Activated T-helper 1 cell treated with anti-CD3 and anti-CD28 coated beads, Interleukin-12 subunit alpha, Interleukin-12 subunit beta, Interleukin-2, Interleukin-4 antibody, amounts not matched to agents 30 ng/mL and 10 ng/mL and 1 ng/mL, durations not matched to agents 14 hours and 24 hours and 36 hours (primary cell): ENCODE data around the gene CDK3. TPM values are rescaled to one million over a fixed set of nuclear protein-coding genes. Genes with fewer than 3 reads are reported as not detected.

Source experiments
- DNase-seq: peaks from one replicate; pipeline ENCODE4 v3.0.0; 2021; ENCODE audit warnings: low spot score
- H3K27ac Mint-ChIP-seq: one replicate; pipeline ENCODE4 v1.8.0; 2021; ENCODE audit warnings: mild to moderate bottlenecking, mixed read lengths
- H3K27me3 Mint-ChIP-seq: one replicate; pipeline ENCODE4 v1.8.0; 2022; ENCODE audit warnings: mild to moderate bottlenecking, moderate library complexity, mixed read lengths; ENCODE audit not compliant: insufficient read depth
- H3K36me3 Mint-ChIP-seq: one replicate; pipeline ENCODE4 v1.8.0; 2021; ENCODE audit warnings: low read depth, mixed read lengths
- H3K4me1 Mint-ChIP-seq: one replicate; pipeline ENCODE4 v1.8.0; 2021; ENCODE audit warnings: low read depth, mixed read lengths
- H3K4me3 Mint-ChIP-seq: one replicate; pipeline ENCODE4 v1.8.0; 2021; ENCODE audit warnings: mild to moderate bottlenecking, moderate library complexity, mixed read lengths
- H3K9me3 Mint-ChIP-seq: one replicate; pipeline ENCODE4 v1.8.0; 2021; ENCODE audit warnings: mixed read lengths
- intact Hi-C: fragments of 100-400 bp; cut with micrococcal nuclease; formaldehyde crosslinking; loops from one replicate; pipeline ENCODE4 v1.15.1; 2024
- total RNA-seq: library from RNA; stranded (reverse); gene quantifications from 2 replicates; pipeline ENCODE4 v1.2.3, GENCODE V29; 2022

Gene CDK3
- total RNA-seq, 1 donor from 2014 or later, result 5.3 TPM

GRCh38 chr17:76023900-76024237, 23.2 kb downstream of the CDK3 start:
- H3K27me3 Mint-ChIP-seq, result no peaks in the 10 kb centered on the region
- H3K9me3 Mint-ChIP-seq, result no peaks in the 10 kb centered on the region
- H3K27ac Mint-ChIP-seq, result no peak overlapping the region
- no peaks in the 10 kb centered on the region for H3K4me1 Mint-ChIP-seq
- H3K4me3 Mint-ChIP-seq, result no peak overlapping the region
- intact Hi-C loops, result no loop called here
- H3K36me3 Mint-ChIP-seq, result no peaks in the 10 kb centered on the region
- DNase-seq, result no peak

GRCh38 chr17:76024353-76024752, 23.7 kb downstream of the CDK3 start:
- Mint-ChIP-seq H3K4me1 (peaks cover 2% of the 10 kb centered on the region), H3K27me3 (no peaks in the 10 kb centered on the region), H3K4me3 (no peak overlapping the region), H3K36me3 (no peaks in the 10 kb centered on the region), H3K9me3 (no peaks in the 10 kb centered on the region), H3K27ac (no peak overlapping the region)
- DNase-seq, result no peak
- intact Hi-C loops, result no loop called here

- DNase-seq, result no peak
- H3K27ac Mint-ChIP-seq, result no peak overlapping the region
- H3K4me3 Mint-ChIP-seq, result no peak overlapping the region
- H3K9me3 Mint-ChIP-seq, result no peaks in the 10 kb centered on the region
- intact Hi-C loops, result no loop called here
- no peaks in the 10 kb centered on the region for H3K36me3 Mint-ChIP-seq
- H3K4me1 Mint-ChIP-seq, result peaks cover 8% of the 10 kb centered on the region
- H3K27me3 Mint-ChIP-seq, result no peaks in the 10 kb centered on the region
Measured at GRCh38 chr17:76025294-76025693, 24.6 kb downstream of the CDK3 start.

- peaks cover 8% of the 10 kb centered on the region for H3K4me1 Mint-ChIP-seq
- H3K36me3 Mint-ChIP-seq, result no peaks in the 10 kb centered on the region
- intact Hi-C loops, result no loop called here
- no peak for DNase-seq
- H3K4me3 Mint-ChIP-seq, result no peak overlapping the region
- H3K9me3 Mint-ChIP-seq, result no peaks in the 10 kb centered on the region
- H3K27ac Mint-ChIP-seq, result no peak overlapping the region
- H3K27me3 Mint-ChIP-seq, result no peaks in the 10 kb centered on the region
Measured at GRCh38 chr17:76026714-76027158, 26.1 kb downstream of the CDK3 start.

GRCh38 chr17:76027159-76027839, 26.6 kb downstream of the CDK3 start, which contains the start of gene EVPL:
Gene EVPL, minus strand, starts transcription at chr17:76027306. Its CDS starts 108 bp downstream, at chr17:76027198.
- no peak within 1 kb of the TSS for H3K4me3 Mint-ChIP-seq
- peaks cover 8% of the 10 kb centered on the region for H3K4me1 Mint-ChIP-seq
- no peak for DNase-seq
- H3K27ac Mint-ChIP-seq, result no peak within 1 kb of the TSS
- intact Hi-C loops, result no loop called here
- no peaks in the 10 kb centered on the region for H3K9me3 Mint-ChIP-seq
- no peaks in the 10 kb centered on the region for H3K27me3 Mint-ChIP-seq
- H3K36me3 Mint-ChIP-seq, result no peaks in the 10 kb centered on the region

- H3K27ac Mint-ChIP-seq, result no peak overlapping the region
- no peak for DNase-seq
- peaks cover 8% of the 10 kb centered on the region for H3K4me1 Mint-ChIP-seq
- H3K4me3 Mint-ChIP-seq, result no peak overlapping the region
- H3K27me3 Mint-ChIP-seq, result no peaks in the 10 kb centered on the region
- H3K9me3 Mint-ChIP-seq, result no peaks in the 10 kb centered on the region
- intact Hi-C loops, result no loop called here
- peaks cover 2% of the 10 kb centered on the region for H3K36me3 Mint-ChIP-seq
Measured at GRCh38 chr17:76032073-76032779, 31.6 kb downstream of the CDK3 start.

GRCh38 chr17:76032780-76033108, 32.1 kb downstream of the CDK3 start:
- H3K27me3 Mint-ChIP-seq, result no peaks in the 10 kb centered on the region
- H3K9me3 Mint-ChIP-seq, result no peaks in the 10 kb centered on the region
- peaks cover 8% of the 10 kb centered on the region for H3K4me1 Mint-ChIP-seq
- no peak overlapping the region for H3K4me3 Mint-ChIP-seq
- peaks cover 3% of the 10 kb centered on the region for H3K36me3 Mint-ChIP-seq
- DNase-seq, result no peak
- no peak overlapping the region for H3K27ac Mint-ChIP-seq
- intact Hi-C loops, result no loop called here

GRCh38 chr17:76033139-76033538, 32.5 kb downstream of the CDK3 start:
- no peaks in the 10 kb centered on the region for H3K27me3 Mint-ChIP-seq
- no peak for DNase-seq
- H3K36me3 Mint-ChIP-seq, result peaks cover 3% of the 10 kb centered on the region
- H3K27ac Mint-ChIP-seq, result peak overlapping the region; percentile 20
- no peak overlapping the region for H3K4me3 Mint-ChIP-seq
- intact Hi-C loops, result no loop called here
- H3K4me1 Mint-ChIP-seq, result peaks cover 10% of the 10 kb centered on the region
- H3K9me3 Mint-ChIP-seq, result no peaks in the 10 kb centered on the region

- no peak overlapping the region for H3K27ac Mint-ChIP-seq
- no peak overlapping the region for H3K4me3 Mint-ChIP-seq
- intact Hi-C loops, result no loop called here
- DNase-seq, result no peak
- no peaks in the 10 kb centered on the region for H3K27me3 Mint-ChIP-seq
- H3K9me3 Mint-ChIP-seq, result no peaks in the 10 kb centered on the region
- peaks cover 17% of the 10 kb centered on the region for H3K36me3 Mint-ChIP-seq
- H3K4me1 Mint-ChIP-seq, result peaks cover 10% of the 10 kb centered on the region
Measured at GRCh38 chr17:76034428-76035350, 34.0 kb downstream of the CDK3 start.

GRCh38 chr17:76036497-76037261, 36.0 kb downstream of the CDK3 start:
- no peak overlapping the region for H3K27ac Mint-ChIP-seq
- intact Hi-C loops, result no loop called here
- no peak for DNase-seq
- peaks cover 32% of the 10 kb centered on the region for H3K36me3 Mint-ChIP-seq
- H3K4me1 Mint-ChIP-seq, result peaks cover 8% of the 10 kb centered on the region
- H3K9me3 Mint-ChIP-seq, result no peaks in the 10 kb centered on the region
- H3K4me3 Mint-ChIP-seq, result no peak overlapping the region
- H3K27me3 Mint-ChIP-seq, result no peaks in the 10 kb centered on the region

- Mint-ChIP-seq H3K27ac (no peak overlapping the region), H3K4me1 (peaks cover 8% of the 10 kb centered on the region), H3K36me3 (peaks cover 32% of the 10 kb centered on the region), H3K4me3 (no peak overlapping the region), H3K27me3 (no peaks in the 10 kb centered on the region), H3K9me3 (no peaks in the 10 kb centered on the region)
- intact Hi-C loops, result no loop called here
- no peak for DNase-seq
Measured at GRCh38 chr17:76038050-76038449, 37.4 kb downstream of the CDK3 start.

GRCh38 chr17:76039121-76039520, 38.5 kb downstream of the CDK3 start:
- H3K27ac Mint-ChIP-seq, result no peak overlapping the region
- H3K36me3 Mint-ChIP-seq, result peaks cover 40% of the 10 kb centered on the region
- peaks cover 8% of the 10 kb centered on the region for H3K4me1 Mint-ChIP-seq
- no peak for DNase-seq
- no peak overlapping the region for H3K4me3 Mint-ChIP-seq
- intact Hi-C loops, result no loop called here
- no peaks in the 10 kb centered on the region for H3K9me3 Mint-ChIP-seq
- H3K27me3 Mint-ChIP-seq, result no peaks in the 10 kb centered on the region
